Psoas muscle (tissue), 8 donors: ENCODE data around the gene NLRC5. TPM values are rescaled to one million over a fixed set of nuclear protein-coding genes. Genes with fewer than 3 reads are reported as not detected.

Experiments used
- ATAC-seq, 4 donors: fragments of 200-7000 bp; cut with Tn5 transposase; one replicate each; pipeline ENCODE4 v1.9.1; 2020; ENCODE audit warnings: moderate library complexity in 3 of 4, mild to moderate bottlenecking in 2 of 4
- DNase-seq, 2 donors: peaks; one replicate each; pipeline ENCODE4 v3.0.0-alpha.2; 2020
- H3K27ac ChIP-seq: fragments of 200-600 bp; one replicate; pipeline ENCODE4 v1.8.0; 2022
- H3K27me3 ChIP-seq, 3 donors: fragments of 200-600 bp in 1 of 3; one replicate each; pipeline versions ENCODE4 v1.6.1 to v1.8.0; 2013 to 2022; ENCODE audit warnings: low read length in 2 of 3, mild to moderate bottlenecking in 2 of 3, moderate library complexity in 1 of 3; ENCODE audit not compliant: insufficient read depth in 3 of 3
- H3K36me3 ChIP-seq, 2 donors: fragments of 200-600 bp in 1 of 2; one replicate each; pipeline versions ENCODE4 v1.6.1 to v1.8.0; 2013 to 2022; ENCODE audit warnings: low read depth in 1 of 2, mild to moderate bottlenecking in 1 of 2, moderate library complexity in 1 of 2; ENCODE audit not compliant: insufficient read depth in 1 of 2
- H3K4me1 ChIP-seq: fragments of 200-600 bp; one replicate; pipeline ENCODE4 v1.8.0; 2022
- H3K4me3 ChIP-seq: fragments of 200-600 bp; one replicate; pipeline ENCODE4 v1.8.0; 2022; ENCODE audit warnings: mild to moderate bottlenecking
- H3K9me3 ChIP-seq: fragments of 200-600 bp; one replicate; pipeline ENCODE4 v1.8.0; 2022
- CTCF ChIP-seq: fragments of 200-600 bp; IDR thresholded peaks from one replicate; pipeline ENCODE4 v1.8.0; 2022; ENCODE audit warnings: antibody characterized with exemption
- WGBS, 3 donors: extraction: QIAGEN DNeasy Blood & Tissue Kit; methylation state at CpG; one replicate each; pipeline versions ENCODE4 v1.1.6 to v1.1.7; 2013; 5-methylcytosine and 5-hydroxymethylcytosine counted together
- intact Hi-C, 2 donors: fragments of 100-400 bp; cut with DNase I; formaldehyde crosslinking; loops; one replicate each; pipeline versions ENCODE4 v1.11.0 to v1.14.2; 2022
- polyA plus RNA-seq, 3 donors: library from polyadenylated mRNA; stranded (reverse); fragments of 200-250 nt; gene quantifications; one replicate each; pipeline ENCODE4 v1.2.3, GENCODE V29; 2013
- total RNA-seq, 4 donors: library from RNA; stranded (reverse); fragmentation: NEBNext Ultra II Directional in 2 of 4; extraction: Animal tissue kit (Norgen Biotek cat#: 25700) in 2 of 4; gene quantifications; one replicate each; pipeline versions ENCODE4 v1.2.1 to v1.2.4, GENCODE V29; 2021 to 2023
- donor health status: healthy with polysubstance abuse.
- donor health status: DM: no; HTN: no; CAD: no; lungs with moderate emphysema.
- donor health status: Bipolar disorder and iron deficiency.
- donor health status: healthy.
- donor health status: DM: yes; HTN: yes; CAD: no.
- donor health status: DM: no; HTN: no; CAD: no.
- donor health status: DM: no; HTN: no; CAD: no.
- donor health status: DM: yes; HTN: yes; CAD: no.

Gene NLRC5
- total and polyA plus RNA-seq, 7 donors, result 2.3 to 13.6 (median 6.4) TPM

DNA sequence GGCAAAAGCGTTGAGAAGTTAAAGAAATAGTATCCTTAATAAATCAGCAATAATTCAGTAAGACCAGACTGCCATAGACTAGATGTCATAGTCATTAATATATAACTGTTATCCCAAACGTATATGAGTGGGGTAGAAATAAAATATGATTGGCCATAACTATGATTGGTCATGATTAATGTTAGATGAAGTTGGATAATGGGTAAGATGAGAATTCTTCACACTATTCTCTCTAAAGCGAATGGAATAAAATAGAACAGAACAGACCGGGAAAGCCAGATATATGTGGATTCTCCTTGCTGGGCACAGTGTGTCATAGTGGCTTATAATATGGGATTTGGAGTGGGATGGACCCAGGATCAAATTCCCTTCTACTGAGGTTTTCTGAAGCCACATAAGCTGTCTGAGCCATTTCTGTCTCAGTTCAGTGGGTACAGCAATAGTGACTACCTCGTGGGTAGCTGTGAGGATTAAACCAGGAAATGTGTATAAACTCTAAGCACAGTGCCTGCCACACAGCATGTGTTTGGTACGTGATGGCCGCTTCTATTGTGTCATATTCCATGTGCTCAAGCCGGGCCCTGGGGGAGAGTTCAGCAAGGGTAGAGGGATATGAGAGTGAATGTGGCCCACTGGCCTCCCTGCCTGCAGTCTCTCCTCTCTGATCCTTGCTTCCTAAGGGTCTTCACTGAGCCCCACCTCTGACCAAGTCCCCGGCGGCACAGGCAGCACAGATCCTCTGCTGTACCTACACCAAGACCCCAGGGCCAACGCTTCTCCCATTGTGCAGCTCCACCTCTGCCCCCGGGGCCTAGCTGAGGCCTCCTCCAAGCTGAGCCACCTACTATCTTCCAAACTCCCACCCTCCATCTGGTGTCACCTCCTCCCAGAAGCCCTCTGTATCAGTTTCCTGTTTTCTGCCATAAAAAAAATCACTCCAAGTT lies 23.9 kb upstream of the NLRC5 start:
- Histone ChIP-seq H3K27ac (peak overlapping the region; percentile 23), H3K9me3 (no peaks in the 10 kb centered on the region), H3K27me3 (no peaks in the 10 kb centered on the region), H3K4me3 (no peak overlapping the region), H3K36me3 (no peaks in the 10 kb centered on the region), H3K4me1 (peaks cover 5% of the 10 kb centered on the region)
- peak in 1 of 4 donors; percentile 26 for ATAC-seq
- 75 to 79% (median 76%) methylated on average over 12 of the region's 12 CpGs for WGBS, 3 donors
- intact Hi-C loops, result loop anchor here in 1 of 2 donors (10.0 kb wide), 1 partner anchor 1889 kb away; no protein-coding TSS in a partner anchor
- DNase-seq, result peak in 1 of 2 donors; percentile 46
- no peak for TF ChIP-seq CTCF

- peaks cover 5% of the 10 kb centered on the region for H3K4me1 ChIP-seq
- no peaks in the 10 kb centered on the region for H3K27me3 ChIP-seq
- no peaks in the 10 kb centered on the region for H3K9me3 ChIP-seq
- no peak for ATAC-seq
- TF ChIP-seq CTCF, result no peak
- H3K27ac ChIP-seq, result peak overlapping the region; percentile 23
- intact Hi-C loops, result loop anchor here in 1 of 2 donors (10.0 kb wide), 1 partner anchor 1889 kb away; no protein-coding TSS in a partner anchor
- no peak overlapping the region for H3K4me3 ChIP-seq
- H3K36me3 ChIP-seq, result no peaks in the 10 kb centered on the region
- WGBS, 3 donors, result 66 to 82% (median 68%) methylated on average over 3 of the region's 3 CpGs
- DNase-seq, result no peak
Measured at GRCh38 chr16:56966093-56966475, 23.3 kb upstream of the NLRC5 start.

DNA sequence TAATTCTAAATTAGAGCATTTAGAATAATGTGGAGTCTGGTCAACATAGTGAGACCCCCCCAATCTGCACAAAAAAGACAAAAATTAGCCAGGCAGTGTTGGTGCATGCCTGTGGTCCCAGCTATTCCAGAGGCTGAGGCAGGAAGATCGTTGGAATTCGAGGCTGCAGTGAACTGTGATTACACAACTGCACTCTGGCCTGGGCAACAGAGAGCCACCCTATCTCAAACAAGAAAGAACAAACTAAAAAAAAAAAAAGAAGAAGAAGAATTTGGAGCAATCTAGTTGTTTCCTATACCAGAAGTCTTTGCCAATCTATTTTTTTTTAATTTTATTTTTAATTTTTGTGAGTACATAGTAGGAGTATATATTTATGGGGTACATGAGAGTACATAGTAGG lies 21.6 kb upstream of the NLRC5 start:
- peak in 1 of 2 donors; percentile 4 for DNase-seq
- WGBS, 3 donors, result 39 to 43% (median 40%) methylated on average over 2 of the region's 2 CpGs
- H3K4me3 ChIP-seq, result no peak overlapping the region
- no peaks in the 10 kb centered on the region for H3K27me3 ChIP-seq
- H3K9me3 ChIP-seq, result no peaks in the 10 kb centered on the region
- TF ChIP-seq CTCF, result no peak
- intact Hi-C loops, result loop anchor here in 1 of 2 donors (10.0 kb wide), 1 partner anchor 1887 kb away; no protein-coding TSS in a partner anchor
- no peak for ATAC-seq
- H3K4me1 ChIP-seq, result peaks cover 5% of the 10 kb centered on the region
- H3K36me3 ChIP-seq, result no peaks in the 10 kb centered on the region
- no peak overlapping the region for H3K27ac ChIP-seq

DNA sequence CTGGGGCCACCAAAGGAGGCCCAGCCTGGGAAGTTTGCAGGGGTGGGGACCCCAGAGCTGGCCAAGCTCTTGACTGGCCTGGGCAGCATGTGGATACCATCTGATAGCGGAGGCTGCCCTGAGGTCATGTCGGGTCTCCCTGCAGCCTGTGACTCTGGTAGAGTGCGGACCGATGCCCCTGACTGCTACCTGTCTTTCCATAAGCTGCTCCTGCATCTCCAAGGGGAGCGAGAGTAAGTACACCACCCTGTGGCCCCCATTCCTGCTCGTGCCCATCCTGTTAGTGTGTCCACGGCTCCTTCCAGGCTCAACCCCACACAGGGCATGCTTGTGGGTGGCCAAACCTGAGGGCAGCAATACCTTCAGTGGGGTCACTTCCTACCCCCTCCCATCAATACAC lies 19.6 kb upstream of the NLRC5 start:
- H3K4me3 ChIP-seq, result no peak overlapping the region
- ATAC-seq (no peak), DNase-seq (peak in 1 of 2 donors; percentile 42)
- no peaks in the 10 kb centered on the region for H3K36me3 ChIP-seq
- TF ChIP-seq CTCF, result no peak
- peaks cover 0 to 3% (median 0%) of the 10 kb centered on the region in 3 donors for H3K27me3 ChIP-seq
- no peaks in the 10 kb centered on the region for H3K9me3 ChIP-seq
- 91 to 97% (median 92%) methylated on average over 7 of the region's 7 CpGs for WGBS, 3 donors
- H3K27ac ChIP-seq, result no peak overlapping the region
- H3K4me1 ChIP-seq, result peaks cover 5% of the 10 kb centered on the region
- intact Hi-C loops, result loop anchor here in 1 of 2 donors (10.0 kb wide), 1 partner anchor 1885 kb away; no protein-coding TSS in a partner anchor
